ENCODE measurements around the gene TMEM235.
"Not testable (repeated sequence)": the region's sequence is repeated elsewhere in the genome, so short reads cannot be mapped to it uniquely, and the experiment has no call there.

TMEM235 gene

GRCh38 chr17:78230252-78230962 lies 1.0 kb upstream of the TMEM235 start:
- POLR2A ChIA-PET, result no interaction called here
- no peak for DNase-seq (ENCODE audit: extremely low spot score)
- TF ChIP-seq SUZ12 (IDR thresholded peaks at IDR 0.05), result no peak
- TF ChIP-seq FOXM1 (IDR thresholded peaks at IDR 0.05; ENCODE audit: borderline replicate concordance), result no peak
- TF ChIP-seq ARNT (IDR thresholded peaks at IDR 0.05), result no peak
- TF ChIP-seq PKNOX1 (IDR thresholded peaks at IDR 0.05), result no peak
- TF ChIP-seq BHLHE40 (IDR thresholded peaks at IDR 0.05; ENCODE audit: borderline replicate concordance), result no peak
- TF ChIP-seq HDGF (IDR thresholded peaks at IDR 0.05; ENCODE audit: borderline replicate concordance), result no peak
- TF ChIP-seq SP1 (IDR thresholded peaks at IDR 0.05), result no peak
- TF ChIP-seq L3MBTL2 (conservative IDR thresholded peaks at IDR 0.05), result no peak
- no peak for TF ChIP-seq LEF1 (IDR thresholded peaks at IDR 0.05; ENCODE audit: borderline replicate concordance)
- TF ChIP-seq FOXK2 (IDR thresholded peaks at IDR 0.05), result no peak
- TF ChIP-seq TARDBP (IDR thresholded peaks at IDR 0.05), result no peak
- TF ChIP-seq NFRKB (IDR thresholded peaks at IDR 0.05), result no peak
- no peak for TF ChIP-seq CTBP1 (IDR thresholded peaks at IDR 0.05; ENCODE audit: borderline replicate concordance)
- TF ChIP-seq ELF4 (IDR thresholded peaks at IDR 0.05), result no peak
- TF ChIP-seq FOXA1 (IDR thresholded peaks at IDR 0.05), result no peak
- TF ChIP-seq ZNF384 (IDR thresholded peaks at IDR 0.05), result no peak
- CTCF ChIA-PET, result no interaction called here

- DNase-seq (ENCODE audit: extremely low spot score), result no peak
- TF ChIP-seq SP1 (IDR thresholded peaks at IDR 0.05) (no peak), FOXA1 (IDR thresholded peaks at IDR 0.05) (no peak), TARDBP (IDR thresholded peaks at IDR 0.05) (no peak), NFRKB (IDR thresholded peaks at IDR 0.05) (no peak), BHLHE40 (IDR thresholded peaks at IDR 0.05; ENCODE audit: borderline replicate concordance) (no peak), LEF1 (IDR thresholded peaks at IDR 0.05; ENCODE audit: borderline replicate concordance) (no peak), CTBP1 (IDR thresholded peaks at IDR 0.05; ENCODE audit: borderline replicate concordance) (no peak), ELF4 (IDR thresholded peaks at IDR 0.05) (no peak), HDGF (IDR thresholded peaks at IDR 0.05; ENCODE audit: borderline replicate concordance) (no peak), ZNF384 (IDR thresholded peaks at IDR 0.05) (no peak), SUZ12 (IDR thresholded peaks at IDR 0.05) (no peak), PKNOX1 (IDR thresholded peaks at IDR 0.05) (no peak), ARNT (IDR thresholded peaks at IDR 0.05) (no peak)
- CTCF ChIA-PET, result no interaction called here
- POLR2A ChIA-PET, result no interaction called here
Measured at GRCh38 chr17:78231991-78232858, 794 bp downstream of the TMEM235 start.

GRCh38 chr17:78232859-78233173 lies 1.4 kb downstream of the TMEM235 start:
- ChIA-PET POLR2A (no interaction called here), CTCF (no interaction called here)
- TF ChIP-seq FOXK2 (IDR thresholded peaks at IDR 0.05) (no peak), CTBP1 (IDR thresholded peaks at IDR 0.05; ENCODE audit: borderline replicate concordance) (no peak), FOXM1 (IDR thresholded peaks at IDR 0.05; ENCODE audit: borderline replicate concordance) (no peak), ZNF384 (IDR thresholded peaks at IDR 0.05) (no peak), L3MBTL2 (conservative IDR thresholded peaks at IDR 0.05) (no peak), NFRKB (IDR thresholded peaks at IDR 0.05) (no peak), SUZ12 (IDR thresholded peaks at IDR 0.05) (no peak), PKNOX1 (IDR thresholded peaks at IDR 0.05) (no peak), LEF1 (IDR thresholded peaks at IDR 0.05; ENCODE audit: borderline replicate concordance) (no peak), HDGF (IDR thresholded peaks at IDR 0.05; ENCODE audit: borderline replicate concordance) (no peak), ARNT (IDR thresholded peaks at IDR 0.05) (no peak), ELF4 (IDR thresholded peaks at IDR 0.05) (no peak)
- DNase-seq (ENCODE audit: extremely low spot score), result no peak

- ChIA-PET POLR2A (no interaction called here), CTCF (no interaction called here)
- TF ChIP-seq FOXA1 (IDR thresholded peaks at IDR 0.05) (no peak), FOXK2 (IDR thresholded peaks at IDR 0.05) (no peak), PKNOX1 (IDR thresholded peaks at IDR 0.05) (no peak), SUZ12 (IDR thresholded peaks at IDR 0.05) (no peak), CTBP1 (IDR thresholded peaks at IDR 0.05; ENCODE audit: borderline replicate concordance) (no peak), ARNT (IDR thresholded peaks at IDR 0.05) (no peak), ZNF384 (IDR thresholded peaks at IDR 0.05) (no peak), ELF4 (IDR thresholded peaks at IDR 0.05) (no peak), SP1 (IDR thresholded peaks at IDR 0.05) (no peak), L3MBTL2 (conservative IDR thresholded peaks at IDR 0.05) (no peak), LEF1 (IDR thresholded peaks at IDR 0.05; ENCODE audit: borderline replicate concordance) (no peak), FOXM1 (IDR thresholded peaks at IDR 0.05; ENCODE audit: borderline replicate concordance) (no peak), BHLHE40 (IDR thresholded peaks at IDR 0.05; ENCODE audit: borderline replicate concordance) (no peak)
- DNase-seq (ENCODE audit: extremely low spot score), result no peak
Measured at GRCh38 chr17:78233678-78234077, 2.2 kb downstream of the TMEM235 start.

GRCh38 chr17:78234261-78234865 lies 2.9 kb downstream of the TMEM235 start:
- CTCF ChIA-PET, result no interaction called here
- no peak for TF ChIP-seq TARDBP (IDR thresholded peaks at IDR 0.05)
- no peak for TF ChIP-seq PKNOX1 (IDR thresholded peaks at IDR 0.05)
- no peak for TF ChIP-seq LEF1 (IDR thresholded peaks at IDR 0.05; ENCODE audit: borderline replicate concordance)
- TF ChIP-seq CTBP1 (IDR thresholded peaks at IDR 0.05; ENCODE audit: borderline replicate concordance), result no peak
- no peak for TF ChIP-seq FOXK2 (IDR thresholded peaks at IDR 0.05)
- no peak for TF ChIP-seq NFRKB (IDR thresholded peaks at IDR 0.05)
- no peak for TF ChIP-seq SP1 (IDR thresholded peaks at IDR 0.05)
- no peak for TF ChIP-seq ARNT (IDR thresholded peaks at IDR 0.05)
- no peak for TF ChIP-seq BHLHE40 (IDR thresholded peaks at IDR 0.05; ENCODE audit: borderline replicate concordance)
- no peak for TF ChIP-seq SUZ12 (IDR thresholded peaks at IDR 0.05)
- TF ChIP-seq ELF4 (IDR thresholded peaks at IDR 0.05), result no peak
- TF ChIP-seq FOXM1 (IDR thresholded peaks at IDR 0.05; ENCODE audit: borderline replicate concordance), result no peak
- TF ChIP-seq ZNF384 (IDR thresholded peaks at IDR 0.05), result no peak
- TF ChIP-seq HDGF (IDR thresholded peaks at IDR 0.05; ENCODE audit: borderline replicate concordance), result no peak
- TF ChIP-seq L3MBTL2 (conservative IDR thresholded peaks at IDR 0.05), result no peak
- no peak for DNase-seq (ENCODE audit: extremely low spot score)
- POLR2A ChIA-PET, result no interaction called here

GRCh38 chr17:78235022-78235421 lies 3.6 kb downstream of the TMEM235 start:
- POLR2A ChIA-PET; DNase-seq (ENCODE audit: extremely low spot score); CTCF ChIA-PET: not testable (repeated sequence)
